GM23248 (cell line): ENCODE measurements around the gene DCTN1. TPM values are rescaled to one million over a fixed set of nuclear protein-coding genes. Genes with fewer than 3 reads are reported as not detected.

Experiments
- DNase-seq: peaks from one replicate; pipeline ENCODE4 v3.0.0-alpha.2; 2015
- H2AFZ ChIP-seq: fragments of 200-600 bp; sonication (generic); 2 replicates; pipeline ENCODE4 v1.6.1; 2016; ENCODE audit warnings: antibody characterized with exemption
- H3F3A ChIP-seq: fragments of 200-600 bp; sonication (generic); 2 replicates; pipeline ENCODE4 v1.6.1; 2016; ENCODE audit warnings: mild to moderate bottlenecking, antibody characterized with exemption, mixed run types; ENCODE audit not compliant: insufficient read depth
- H3K27ac ChIP-seq: fragments of 200-600 bp; sonication (generic); 2 replicates; pipeline ENCODE4 v1.5.1; 2016; ENCODE audit warnings: mild to moderate bottlenecking
- H3K27me3 ChIP-seq: fragments of 200-600 bp; sonication (generic); replicated peaks from 2 replicates; pipeline ENCODE4 v1.6.1; 2016; ENCODE audit warnings: mild to moderate bottlenecking; ENCODE audit not compliant: insufficient read depth
- H3K36me3 ChIP-seq: fragments of 200-600 bp; sonication (generic); 2 replicates; pipeline ENCODE4 v1.6.1; 2016; ENCODE audit warnings: low read depth, mild to moderate bottlenecking
- H3K4me1 ChIP-seq: fragments of 200-600 bp; sonication (generic); 2 replicates; pipeline ENCODE4 v1.6.1; 2016; ENCODE audit warnings: mild to moderate bottlenecking; ENCODE audit not compliant: insufficient read depth
- H3K4me2 ChIP-seq: fragments of 200-600 bp; sonication (generic); one replicate; pipeline ENCODE4 v1.6.1; 2016; ENCODE audit warnings: mild to moderate bottlenecking; ENCODE audit not compliant: unreplicated experiment
- H3K4me3 ChIP-seq: fragments of 200-600 bp; sonication (generic); 2 replicates; pipeline ENCODE4 v1.5.1; 2016; ENCODE audit warnings: mild to moderate bottlenecking
- H3K79me2 ChIP-seq: fragments of 200-600 bp; sonication (generic); 2 replicates; pipeline ENCODE4 v1.6.1; 2016; ENCODE audit warnings: mild to moderate bottlenecking; ENCODE audit not compliant: insufficient read depth
- H3K9ac ChIP-seq: fragments of 200-600 bp; sonication (generic); 2 replicates; pipeline ENCODE4 v1.6.1; 2016; ENCODE audit warnings: mild to moderate bottlenecking
- H3K9me2 ChIP-seq: fragments of 200-600 bp; sonication (generic); 2 replicates; pipeline ENCODE4 v1.6.1; 2016; ENCODE audit warnings: mixed run types, mild to moderate bottlenecking, moderate library complexity; ENCODE audit not compliant: insufficient read depth
- H3K9me3 ChIP-seq: fragments of 200-600 bp; sonication (generic); one replicate; pipeline ENCODE4 v1.6.1; 2017; ENCODE audit warnings: low read depth
- H4K20me1 ChIP-seq: fragments of 200-600 bp; sonication (generic); 2 replicates; pipeline ENCODE4 v1.6.0; 2016; ENCODE audit not compliant: insufficient read depth
- EZH2 ChIP-seq: fragments of 200-600 bp; sonication (generic); IDR thresholded peaks from 2 replicates; pipeline ENCODE4 v1.6.1; 2018; ENCODE audit warnings: antibody characterized with exemption, mild to moderate bottlenecking; ENCODE audit not compliant: insufficient read depth, poor library complexity, severe bottlenecking
- EZH2phosphoT487 ChIP-seq: fragments of 200-600 bp; sonication (generic); IDR thresholded peaks from 2 replicates; pipeline ENCODE4 v1.6.1; 2018; ENCODE audit warnings: antibody characterized with exemption, moderate library complexity, mild to moderate bottlenecking, low read depth; ENCODE audit not compliant: insufficient read depth
- WGBS, 2 experiments: methylation state at CpG; one replicate each; pipeline ENCODE4 v1.1.6; 2015 to 2017; ENCODE audit warnings: low lambda C conversion rate in 2 of 2, low coverage in 1 of 2; ENCODE audit errors: missing lambda C conversion rate in 2 of 2; 5-methylcytosine and 5-hydroxymethylcytosine counted together
- in situ Hi-C: fragments of 300-500 bp; cut with MboI; formaldehyde crosslinking; loops from 2 replicates; pipeline ENCODE4 v1.15.0; 2020
- polyA plus RNA-seq: library from polyadenylated mRNA; unstranded; fragments of >200 nt; fragmentation: Nextera tagmentation; extraction: Ambion mirVana; gene quantifications from 2 replicates; pipeline ENCODE4 v1.2.1, GENCODE V29; 2016
- total RNA-seq: library from RNA; depleted of rRNA; stranded (reverse); fragments of >200 nt; shearing (Covaris generic); gene quantifications from 2 replicates; pipeline ENCODE4 v1.2.3, GENCODE V29; 2014

The DCTN1 gene
- total and polyA plus RNA-seq, 2 experiments from 2014 or later, result 169 to 176 TPM

GRCh38 chr2:74407682-74408081, 27.6 kb upstream of the DCTN1 start:
- Histone ChIP-seq H3F3A (no peaks in the 10 kb centered on the region), H3K9ac (no peak overlapping the region), H3K27ac (no peak overlapping the region), H3K79me2 (no peaks in the 10 kb centered on the region), H3K9me2 (no peaks in the 10 kb centered on the region), H3K9me3 (no peaks in the 10 kb centered on the region), H4K20me1 (no peaks in the 10 kb centered on the region), H3K4me1 (no peaks in the 10 kb centered on the region; the same call in 1 of the 2 replicates), H2AFZ (no peak overlapping the region), H3K27me3 (no peaks in the 10 kb centered on the region), H3K4me3 (no peak overlapping the region), H3K4me2 (no peak overlapping the region), H3K36me3 (no peaks in the 10 kb centered on the region)
- 61 to 66% methylated on average over 5 of the region's 5 CpGs for WGBS, 2 experiments
- DNase-seq, result no peak
- in situ Hi-C loops, result no loop called here
- TF ChIP-seq EZH2 (no peak), EZH2phosphoT487 (no peak)

DNA sequence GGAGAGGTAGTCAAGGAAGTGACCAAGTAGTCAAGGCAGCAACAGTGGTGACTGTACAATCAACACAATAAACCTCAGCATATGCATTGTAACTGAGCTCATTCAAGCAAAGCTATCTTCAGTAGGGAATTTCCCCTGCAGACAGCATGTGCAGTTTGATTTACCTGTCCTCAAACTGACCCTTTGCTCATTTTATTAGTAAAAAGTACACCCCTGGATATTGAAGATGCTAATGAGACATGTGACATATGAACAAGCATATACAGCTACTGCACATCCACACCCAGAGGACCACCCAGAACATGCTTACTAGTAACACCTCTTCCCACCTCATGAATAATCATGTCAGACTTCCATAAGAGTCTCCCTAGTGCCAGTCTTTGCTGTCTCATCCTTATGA, 25.9 kb upstream of the DCTN1 start:
- Histone ChIP-seq H3K79me2 (no peaks in the 10 kb centered on the region), H3K9me3 (no peaks in the 10 kb centered on the region), H2AFZ (no peak overlapping the region), H4K20me1 (no peaks in the 10 kb centered on the region), H3K27ac (no peak overlapping the region), H3K36me3 (no peaks in the 10 kb centered on the region), H3K27me3 (no peaks in the 10 kb centered on the region), H3K4me3 (no peak overlapping the region), H3F3A (no peaks in the 10 kb centered on the region), H3K4me1 (no peaks in the 10 kb centered on the region; the same call in 1 of the 2 replicates), H3K9me2 (no peaks in the 10 kb centered on the region), H3K4me2 (no peak overlapping the region), H3K9ac (no peak overlapping the region)
- DNase-seq, result no peak
- TF ChIP-seq EZH2, result no peak
- no peak for TF ChIP-seq EZH2phosphoT487
- in situ Hi-C loops, result no loop called here

- Histone ChIP-seq H3F3A (no peaks in the 10 kb centered on the region), H3K4me2 (no peak overlapping the region), H3K79me2 (no peaks in the 10 kb centered on the region), H3K9me2 (no peaks in the 10 kb centered on the region), H3K27me3 (no peaks in the 10 kb centered on the region), H3K9me3 (no peaks in the 10 kb centered on the region), H3K27ac (no peak overlapping the region), H4K20me1 (no peaks in the 10 kb centered on the region), H3K36me3 (no peaks in the 10 kb centered on the region), H3K4me3 (no peak overlapping the region), H2AFZ (no peak overlapping the region), H3K9ac (no peak overlapping the region), H3K4me1 (no peaks in the 10 kb centered on the region; the same call in 1 of the 2 replicates)
- in situ Hi-C loops, result no loop called here
- WGBS, 2 experiments, result 68 to 72% methylated on average over 2 of the region's 2 CpGs
- no peak for DNase-seq
- no peak for TF ChIP-seq EZH2phosphoT487
- TF ChIP-seq EZH2, result no peak
Observed at GRCh38 chr2:74401891-74402290, 21.8 kb upstream of the DCTN1 start.

DNA sequence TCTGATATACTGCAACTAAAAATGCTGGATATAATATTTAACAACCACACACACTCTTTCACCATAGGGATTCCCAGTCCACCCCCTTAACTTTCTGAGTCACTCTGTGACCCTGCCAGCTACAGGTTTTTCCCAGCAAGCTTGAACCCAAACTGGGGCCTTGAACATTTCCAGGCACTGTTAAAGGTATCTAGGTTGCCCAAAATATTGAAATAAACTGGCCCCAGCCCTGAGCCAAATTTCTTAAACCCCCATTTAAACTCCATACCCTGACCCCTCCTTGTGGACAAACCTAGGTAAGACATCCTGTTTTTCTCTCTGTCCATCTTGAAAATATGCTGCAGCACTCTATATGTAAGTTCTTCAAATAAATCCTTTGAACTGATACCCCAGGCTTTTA, 19.7 kb upstream of the DCTN1 start:
- Histone ChIP-seq H2AFZ (peak overlapping the region; percentile 37), H3K9me2 (no peaks in the 10 kb centered on the region), H3K27me3 (no peaks in the 10 kb centered on the region), H3K79me2 (no peaks in the 10 kb centered on the region), H3K4me1 (no peaks in the 10 kb centered on the region), H3K4me2 (no peak overlapping the region), H3K36me3 (no peaks in the 10 kb centered on the region), H3F3A (no peaks in the 10 kb centered on the region), H3K27ac (no peak overlapping the region), H3K9me3 (no peaks in the 10 kb centered on the region), H3K4me3 (no peak overlapping the region), H3K9ac (no peak overlapping the region), H4K20me1 (no peaks in the 10 kb centered on the region)
- no peak for TF ChIP-seq EZH2phosphoT487
- no peak for TF ChIP-seq EZH2
- in situ Hi-C loops, result no loop called here
- DNase-seq, result peak; percentile 62

DNA sequence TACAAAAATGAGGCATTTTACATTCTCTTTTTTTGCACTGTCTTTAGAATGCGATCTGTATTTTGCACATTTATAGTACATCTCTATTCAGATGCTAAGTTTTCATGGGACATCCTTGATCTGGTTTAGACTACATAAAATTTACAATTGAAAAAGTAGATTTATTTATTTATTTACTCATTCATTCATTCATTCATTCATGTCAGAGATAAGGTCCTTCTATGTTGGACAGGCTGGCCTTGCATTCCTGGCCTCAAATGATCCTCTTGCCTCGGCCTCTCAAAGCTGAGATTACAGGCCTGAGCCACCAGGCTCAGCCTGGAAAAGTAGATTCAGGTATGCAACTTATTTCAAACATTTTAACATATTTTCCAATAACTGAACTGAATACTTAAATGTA, 16.0 kb upstream of the DCTN1 start:
- in situ Hi-C loops, result no loop called here
- TF ChIP-seq EZH2 (no peak), EZH2phosphoT487 (no peak)
- Histone ChIP-seq H2AFZ (no peak overlapping the region), H3K4me3 (no peak overlapping the region), H3K9me2 (no peaks in the 10 kb centered on the region), H3K4me2 (no peak overlapping the region), H3K9me3 (no peaks in the 10 kb centered on the region), H3K9ac (no peak overlapping the region), H3K27me3 (no peaks in the 10 kb centered on the region), H3K79me2 (peaks cover 6% of the 10 kb centered on the region), H3K27ac (no peak overlapping the region), H3K4me1 (0 out of 2 replicates have a peak, but pooled peaks cover 6% of the 10 kb centered on the region), H3F3A (no peaks in the 10 kb centered on the region), H3K36me3 (no peaks in the 10 kb centered on the region), H4K20me1 (no peaks in the 10 kb centered on the region)
- 66 to 69% methylated on average over 2 of the region's 2 CpGs for WGBS, 2 experiments
- DNase-seq, result no peak
